ENCODE data around the gene CHD3. TPM values are rescaled to one million over a fixed set of nuclear protein-coding genes. Genes with fewer than 3 reads are reported as not detected.
A peak's percentile ranks its signal among the peaks of the same experiment; 100 is the strongest.

CHD3 gene
- total and polyA plus RNA-seq, 2 of the 13 experiments (the other 11 are each of a cell fraction or from before 2014, with no cell fraction given): 2.7 to 3.7 TPM

DNA sequence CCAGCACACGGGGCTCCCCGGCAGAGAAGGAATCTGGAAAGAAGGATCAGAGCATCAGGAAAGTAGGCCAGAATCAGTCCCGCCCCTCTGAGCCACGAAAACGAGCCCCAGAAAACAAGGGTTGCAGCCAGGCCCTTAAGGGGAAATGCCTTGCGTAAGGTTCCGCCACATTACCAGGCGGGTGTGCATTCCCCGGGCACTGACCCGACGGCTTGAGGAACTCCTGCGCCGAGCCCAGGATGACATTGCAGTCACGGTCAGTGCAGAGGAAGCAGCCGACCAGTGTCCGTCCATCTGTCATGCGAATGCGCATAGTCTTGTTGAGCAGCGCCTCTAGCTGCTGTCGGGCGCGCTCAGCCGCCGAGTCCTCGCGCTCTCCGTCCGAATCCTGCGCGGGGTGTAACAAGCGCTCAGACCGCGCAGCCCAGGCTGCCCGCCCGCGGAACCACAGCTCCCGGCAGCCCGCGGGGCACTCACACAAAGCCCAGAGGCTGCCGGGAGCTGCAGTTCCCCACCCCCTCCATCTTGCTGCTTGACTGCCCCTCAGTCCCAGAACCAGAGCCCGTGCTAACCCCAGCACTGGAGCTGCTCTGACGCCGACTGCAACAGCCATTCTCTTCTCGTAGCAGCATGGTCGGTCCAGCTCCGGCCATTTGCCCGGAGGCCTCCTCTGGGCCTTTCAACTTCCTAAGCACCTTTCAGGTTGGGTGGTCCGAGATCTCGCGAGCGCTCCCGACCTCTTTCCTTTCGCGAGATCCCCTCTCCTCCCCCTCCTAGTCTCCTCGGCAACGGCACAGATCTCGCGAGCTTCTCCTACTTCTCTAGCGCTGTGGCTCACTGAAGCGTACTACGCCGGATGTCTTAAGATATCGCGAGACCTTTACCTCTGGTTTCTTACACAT is 31.5 kb upstream of the CHD3 start, which contains the start of gene NAA38 (continued):
- TF ChIP-seq CBX1 (IDR thresholded peaks at IDR 0.05; ENCODE audit: low read depth) (no peak), TBX2 (CRISPR knock-in tag; IDR thresholded peaks at IDR 0.05; ENCODE audit: borderline replicate concordance) (peak; percentile 33), MAFK (conservative IDR thresholded peaks at IDR 0.05 in 1 of 2, IDR thresholded peaks at IDR 0.05 in 1 of 2; ENCODE audit: low read length in 2 of 2) (no peak), HMG20B (CRISPR knock-in tag; conservative IDR thresholded peaks at IDR 0.05) (no peak), FOXK2 (IDR thresholded peaks at IDR 0.05) (no peak), ATF7 (IDR thresholded peaks at IDR 0.05) (no peak), ATF7 (CRISPR knock-in tag; IDR thresholded peaks at IDR 0.05) (no peak), ZNF644 (CRISPR knock-in tag; IDR thresholded peaks at IDR 0.05; ENCODE audit: low read depth) (no peak), ZNF530 (CRISPR knock-in tag; IDR thresholded peaks at IDR 0.05; ENCODE audit: low read depth) (no peak), ZNF17 (CRISPR knock-in tag; IDR thresholded peaks at IDR 0.05) (no peak), NFYC (CRISPR knock-in tag; IDR thresholded peaks at IDR 0.05) (0 out of 2 replicates have a peak, but pooled peaks have one; percentile 4), NR2F1 (CRISPR knock-in tag; IDR thresholded peaks at IDR 0.05) (no peak), CREM (IDR thresholded peaks at IDR 0.05) (peak; percentile 78; the same call in 1 of the 2 replicates), CREM (CRISPR knock-in tag; IDR thresholded peaks at IDR 0.05) (no peak), XRCC5 (optimal IDR thresholded peaks at IDR 0.05; ENCODE audit: low read length) (peak; percentile 43), ZNF577 (CRISPR knock-in tag; IDR thresholded peaks at IDR 0.05; ENCODE audit: borderline replicate concordance, low read depth) (no peak), NONO (IDR thresholded peaks at IDR 0.05) (no peak), NONO (CRISPR knock-in tag; conservative IDR thresholded peaks at IDR 0.05) (peak; percentile 45; the same call in 1 of the 2 replicates), ZNF782 (CRISPR knock-in tag; IDR thresholded peaks at IDR 0.05; ENCODE audit: borderline replicate concordance) (no peak)
- TF ChIP-seq, protein P1, sequence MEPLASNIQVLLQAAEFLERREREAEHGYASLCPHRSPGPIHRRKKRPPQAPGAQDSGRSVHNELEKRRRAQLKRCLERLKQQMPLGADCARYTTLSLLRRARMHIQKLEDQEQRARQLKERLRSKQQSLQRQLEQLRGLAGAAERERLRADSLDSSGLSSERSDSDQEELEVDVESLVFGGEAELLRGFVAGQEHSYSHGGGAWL (CRISPR knock-in tag; IDR thresholded peaks at IDR 0.05): peak; percentile 92
- TF ChIP-seq, protein P2, sequence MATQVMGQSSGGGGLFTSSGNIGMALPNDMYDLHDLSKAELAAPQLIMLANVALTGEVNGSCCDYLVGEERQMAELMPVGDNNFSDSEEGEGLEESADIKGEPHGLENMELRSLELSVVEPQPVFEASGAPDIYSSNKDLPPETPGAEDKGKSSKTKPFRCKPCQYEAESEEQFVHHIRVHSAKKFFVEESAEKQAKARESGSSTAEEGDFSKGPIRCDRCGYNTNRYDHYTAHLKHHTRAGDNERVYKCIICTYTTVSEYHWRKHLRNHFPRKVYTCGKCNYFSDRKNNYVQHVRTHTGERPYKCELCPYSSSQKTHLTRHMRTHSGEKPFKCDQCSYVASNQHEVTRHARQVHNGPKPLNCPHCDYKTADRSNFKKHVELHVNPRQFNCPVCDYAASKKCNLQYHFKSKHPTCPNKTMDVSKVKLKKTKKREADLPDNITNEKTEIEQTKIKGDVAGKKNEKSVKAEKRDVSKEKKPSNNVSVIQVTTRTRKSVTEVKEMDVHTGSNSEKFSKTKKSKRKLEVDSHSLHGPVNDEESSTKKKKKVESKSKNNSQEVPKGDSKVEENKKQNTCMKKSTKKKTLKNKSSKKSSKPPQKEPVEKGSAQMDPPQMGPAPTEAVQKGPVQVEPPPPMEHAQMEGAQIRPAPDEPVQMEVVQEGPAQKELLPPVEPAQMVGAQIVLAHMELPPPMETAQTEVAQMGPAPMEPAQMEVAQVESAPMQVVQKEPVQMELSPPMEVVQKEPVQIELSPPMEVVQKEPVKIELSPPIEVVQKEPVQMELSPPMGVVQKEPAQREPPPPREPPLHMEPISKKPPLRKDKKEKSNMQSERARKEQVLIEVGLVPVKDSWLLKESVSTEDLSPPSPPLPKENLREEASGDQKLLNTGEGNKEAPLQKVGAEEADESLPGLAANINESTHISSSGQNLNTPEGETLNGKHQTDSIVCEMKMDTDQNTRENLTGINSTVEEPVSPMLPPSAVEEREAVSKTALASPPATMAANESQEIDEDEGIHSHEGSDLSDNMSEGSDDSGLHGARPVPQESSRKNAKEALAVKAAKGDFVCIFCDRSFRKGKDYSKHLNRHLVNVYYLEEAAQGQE (IDR thresholded peaks at IDR 0.05; ENCODE audit: borderline replicate concordance in 1 of 2, low read depth in 1 of 2, low read length in 2 of 2): no peak
- TF ChIP-seq, protein P3, sequence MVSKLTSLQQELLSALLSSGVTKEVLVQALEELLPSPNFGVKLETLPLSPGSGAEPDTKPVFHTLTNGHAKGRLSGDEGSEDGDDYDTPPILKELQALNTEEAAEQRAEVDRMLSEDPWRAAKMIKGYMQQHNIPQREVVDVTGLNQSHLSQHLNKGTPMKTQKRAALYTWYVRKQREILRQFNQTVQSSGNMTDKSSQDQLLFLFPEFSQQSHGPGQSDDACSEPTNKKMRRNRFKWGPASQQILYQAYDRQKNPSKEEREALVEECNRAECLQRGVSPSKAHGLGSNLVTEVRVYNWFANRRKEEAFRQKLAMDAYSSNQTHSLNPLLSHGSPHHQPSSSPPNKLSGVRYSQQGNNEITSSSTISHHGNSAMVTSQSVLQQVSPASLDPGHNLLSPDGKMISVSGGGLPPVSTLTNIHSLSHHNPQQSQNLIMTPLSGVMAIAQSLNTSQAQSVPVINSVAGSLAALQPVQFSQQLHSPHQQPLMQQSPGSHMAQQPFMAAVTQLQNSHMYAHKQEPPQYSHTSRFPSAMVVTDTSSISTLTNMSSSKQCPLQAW (CRISPR knock-in tag; IDR thresholded peaks at IDR 0.05): no peak
- TF ChIP-seq, protein P4, sequence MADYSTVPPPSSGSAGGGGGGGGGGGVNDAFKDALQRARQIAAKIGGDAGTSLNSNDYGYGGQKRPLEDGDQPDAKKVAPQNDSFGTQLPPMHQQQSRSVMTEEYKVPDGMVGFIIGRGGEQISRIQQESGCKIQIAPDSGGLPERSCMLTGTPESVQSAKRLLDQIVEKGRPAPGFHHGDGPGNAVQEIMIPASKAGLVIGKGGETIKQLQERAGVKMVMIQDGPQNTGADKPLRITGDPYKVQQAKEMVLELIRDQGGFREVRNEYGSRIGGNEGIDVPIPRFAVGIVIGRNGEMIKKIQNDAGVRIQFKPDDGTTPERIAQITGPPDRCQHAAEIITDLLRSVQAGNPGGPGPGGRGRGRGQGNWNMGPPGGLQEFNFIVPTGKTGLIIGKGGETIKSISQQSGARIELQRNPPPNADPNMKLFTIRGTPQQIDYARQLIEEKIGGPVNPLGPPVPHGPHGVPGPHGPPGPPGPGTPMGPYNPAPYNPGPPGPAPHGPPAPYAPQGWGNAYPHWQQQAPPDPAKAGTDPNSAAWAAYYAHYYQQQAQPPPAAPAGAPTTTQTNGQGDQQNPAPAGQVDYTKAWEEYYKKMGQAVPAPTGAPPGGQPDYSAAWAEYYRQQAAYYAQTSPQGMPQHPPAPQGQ (CRISPR knock-in tag; IDR thresholded peaks at IDR 0.05; ENCODE audit: borderline replicate concordance): no peak
